Stomach smooth muscle (tissue), 2 donors: ENCODE data around the gene CDH23.

Source experiments
- H3K27ac ChIP-seq: one replicate; pipeline ENCODE4 v1.7.0; 2013; ENCODE audit warnings: mild to moderate bottlenecking, low read length, inconsistent platforms
- H3K27me3 ChIP-seq, 2 donors: one replicate each; pipeline ENCODE4 v1.7.0; 2013; ENCODE audit warnings: low read length in 2 of 2; ENCODE audit not compliant: insufficient read depth in 2 of 2, control insufficient read depth in 1 of 2
- H3K36me3 ChIP-seq, 2 donors: one replicate each; pipeline ENCODE4 v1.7.0; 2013; ENCODE audit warnings: low read length in 2 of 2; ENCODE audit not compliant: control insufficient read depth in 2 of 2, insufficient read depth in 2 of 2
- H3K4me1 ChIP-seq: one replicate; pipeline ENCODE4 v1.7.0; 2013; ENCODE audit warnings: low read length; ENCODE audit not compliant: control insufficient read depth, insufficient read depth
- H3K4me3 ChIP-seq, 2 donors: one replicate each; pipeline ENCODE4 v1.7.0; 2013; ENCODE audit warnings: low read length in 2 of 2
- H3K9ac ChIP-seq, 2 donors: one replicate each; pipeline ENCODE4 v1.7.0; 2013; ENCODE audit warnings: low read length in 2 of 2, mild to moderate bottlenecking in 1 of 2
- H3K9me3 ChIP-seq, 2 donors: one replicate each; pipeline ENCODE4 v1.7.0; 2013; ENCODE audit warnings: low read length in 2 of 2; ENCODE audit not compliant: control insufficient read depth in 2 of 2
- donor health status: healthy.
- donor health status: Pancreatic carcinoma.

CDH23 gene

DNA sequence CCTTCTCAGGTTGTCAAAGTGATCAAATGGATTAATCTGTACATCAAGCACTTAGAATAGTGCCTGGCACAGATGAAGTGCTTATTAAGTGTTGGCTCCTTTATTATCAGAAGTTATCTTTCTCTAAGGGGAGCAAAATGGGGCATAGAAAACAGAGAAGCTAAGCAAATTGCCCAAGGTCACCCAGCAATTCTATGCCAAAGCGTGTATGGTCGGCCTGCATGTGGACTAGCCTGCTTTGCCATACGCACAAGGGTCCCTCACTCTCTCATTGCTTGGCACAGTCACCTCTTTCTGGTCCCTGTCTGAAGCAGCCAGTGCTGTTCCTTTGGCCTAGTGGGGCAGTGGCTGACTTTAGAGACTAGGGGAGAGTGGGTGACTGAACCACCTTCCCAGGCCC is 45.3 kb downstream of the CDH23 start:
- Histone ChIP-seq H3K9me3 (no peaks in the 10 kb centered on the region), H3K9ac (no peak overlapping the region), H3K27me3 (no peaks in the 10 kb centered on the region), H3K4me3 (no peak overlapping the region), H3K36me3 (no peaks in the 10 kb centered on the region), H3K27ac (no peak overlapping the region), H3K4me1 (no peaks in the 10 kb centered on the region)

DNA sequence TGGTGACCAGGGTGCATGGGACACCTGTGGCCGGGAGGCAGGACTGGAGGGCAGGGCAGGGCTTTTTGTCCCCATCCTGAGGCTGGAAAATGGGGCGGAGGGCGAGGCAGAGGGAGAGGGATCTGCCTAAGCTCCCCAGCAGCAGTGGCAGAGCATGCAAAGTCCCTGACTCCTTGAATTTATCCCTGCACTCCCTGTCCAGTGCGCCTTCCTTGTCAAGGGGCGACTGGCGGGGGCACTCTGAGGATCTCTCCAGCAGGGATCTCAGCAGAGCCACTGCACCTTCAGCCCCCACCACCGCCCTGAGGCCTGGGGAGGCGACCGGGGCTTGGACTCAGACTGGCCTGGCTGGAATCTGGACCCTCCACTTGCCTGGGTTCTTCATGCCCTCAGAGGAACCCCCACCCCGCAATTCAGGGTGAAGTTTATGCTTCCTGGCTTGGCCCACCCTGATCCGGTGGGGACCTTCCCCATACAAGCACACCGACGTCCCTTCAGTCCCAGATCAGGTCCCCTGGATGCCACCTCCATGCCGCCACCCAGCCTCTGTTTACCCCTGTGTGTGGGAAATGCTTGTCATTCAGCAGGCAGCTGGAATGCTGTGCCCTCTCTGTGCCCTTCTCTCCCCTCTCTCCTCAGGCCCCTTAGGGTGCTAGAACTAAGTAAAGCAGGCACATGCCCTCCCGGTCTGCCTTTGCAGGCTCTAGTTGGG is 46.3 kb downstream of the CDH23 start:
- Histone ChIP-seq H3K9ac (no peak overlapping the region), H3K27ac (no peak overlapping the region), H3K4me1 (no peaks in the 10 kb centered on the region), H3K9me3 (no peaks in the 10 kb centered on the region), H3K4me3 (no peak overlapping the region), H3K27me3 (no peaks in the 10 kb centered on the region), H3K36me3 (no peaks in the 10 kb centered on the region)

DNA sequence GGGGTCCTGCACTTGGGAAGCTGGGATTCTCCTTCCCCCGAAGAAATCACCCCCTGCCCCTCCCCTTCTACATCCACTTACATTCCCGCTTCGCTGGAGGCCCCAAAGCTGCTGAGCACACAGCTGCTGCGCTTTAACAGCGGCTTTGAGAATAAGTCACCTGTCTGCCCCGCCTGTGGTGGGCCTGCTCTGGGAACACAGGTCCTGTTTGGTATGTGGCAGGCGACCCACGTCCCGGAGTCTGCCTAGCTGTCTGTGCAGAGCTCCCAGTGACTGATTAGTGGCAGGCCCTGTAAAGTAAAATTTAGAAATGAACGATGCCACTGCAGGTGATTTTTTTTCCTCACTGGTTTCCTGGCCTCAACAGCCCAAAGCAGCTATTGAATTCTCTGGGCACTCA is 47.0 kb downstream of the CDH23 start:
- Histone ChIP-seq H3K9ac (no peak overlapping the region), H3K4me3 (no peak overlapping the region), H3K36me3 (no peaks in the 10 kb centered on the region)

DNA sequence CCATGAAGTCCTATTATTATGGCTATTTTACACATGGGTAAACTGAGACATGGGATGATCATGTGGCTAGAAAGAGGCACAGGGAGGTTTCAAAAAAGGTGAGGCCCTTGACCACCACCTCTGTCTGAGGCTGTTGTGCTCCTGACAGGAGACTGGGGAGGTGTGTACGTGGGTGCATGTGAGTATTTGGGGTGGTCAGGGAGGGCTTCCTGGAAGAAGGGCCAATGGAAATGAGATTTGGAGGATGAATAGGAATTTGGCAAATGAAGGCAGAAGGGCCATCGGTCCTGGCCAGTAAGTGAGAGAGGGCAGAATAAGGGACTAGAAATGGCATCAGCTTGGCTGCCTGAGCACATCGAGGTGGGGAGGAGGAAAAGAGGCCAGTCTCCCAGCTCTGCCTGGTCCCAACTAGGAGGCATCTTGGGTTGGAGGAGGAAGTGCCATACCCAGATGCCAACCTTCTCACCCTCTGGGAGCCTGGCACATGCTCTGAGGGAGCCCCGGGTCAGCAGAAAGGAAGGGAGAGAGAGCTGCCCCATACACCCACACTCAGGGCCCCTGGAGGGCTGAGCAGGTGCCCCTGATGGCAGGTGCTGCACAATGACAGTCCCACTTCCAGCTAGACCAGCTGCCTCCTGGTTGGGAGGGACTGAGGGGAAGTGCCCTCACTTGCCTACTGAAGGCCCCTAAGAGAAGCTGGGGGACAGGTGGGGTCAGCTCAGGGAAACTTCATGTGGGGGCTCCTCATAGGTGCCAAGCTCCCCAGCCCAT is 47.7 kb downstream of the CDH23 start:
- no peak overlapping the region for H3K27ac ChIP-seq
- no peaks in the 10 kb centered on the region for H3K36me3 ChIP-seq

More for the DNA sequence above, 47.0 kb downstream of the CDH23 start:
- Histone ChIP-seq H3K27ac (no peak overlapping the region), H3K4me1 (no peaks in the 10 kb centered on the region), H3K9me3 (no peaks in the 10 kb centered on the region), H3K27me3 (no peaks in the 10 kb centered on the region)

DNA sequence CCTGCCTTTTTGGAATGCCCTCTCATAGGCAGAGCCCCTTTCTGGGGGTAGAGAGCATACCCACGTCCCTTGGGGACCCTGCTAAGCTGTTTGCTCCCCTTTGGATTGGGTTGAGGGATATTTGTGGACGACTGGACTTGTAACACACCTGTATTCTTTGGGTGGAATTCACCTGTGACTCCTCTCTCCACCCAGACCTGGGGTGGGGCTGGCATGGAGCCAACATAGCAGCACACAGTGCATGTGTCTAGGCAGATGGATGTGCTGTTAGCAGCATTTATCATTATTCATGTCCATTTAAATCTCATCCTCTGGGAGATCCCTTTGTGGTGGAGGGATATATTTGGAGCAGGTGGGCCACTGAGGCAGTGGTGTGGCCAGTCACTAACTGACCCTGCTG is 51.0 kb downstream of the CDH23 start:
- Histone ChIP-seq H3K27me3 (no peaks in the 10 kb centered on the region), H3K9me3 (no peaks in the 10 kb centered on the region), H3K9ac (no peak overlapping the region), H3K27ac (no peak overlapping the region), H3K36me3 (no peaks in the 10 kb centered on the region), H3K4me3 (no peak overlapping the region), H3K4me1 (no peaks in the 10 kb centered on the region)

More for the DNA sequence above, 47.7 kb downstream of the CDH23 start:
- no peak overlapping the region for H3K4me3 ChIP-seq
- H3K4me1 ChIP-seq = no peaks in the 10 kb centered on the region
- H3K9ac ChIP-seq = no peak overlapping the region
- H3K9me3 ChIP-seq = no peaks in the 10 kb centered on the region
- no peaks in the 10 kb centered on the region for H3K27me3 ChIP-seq

DNA sequence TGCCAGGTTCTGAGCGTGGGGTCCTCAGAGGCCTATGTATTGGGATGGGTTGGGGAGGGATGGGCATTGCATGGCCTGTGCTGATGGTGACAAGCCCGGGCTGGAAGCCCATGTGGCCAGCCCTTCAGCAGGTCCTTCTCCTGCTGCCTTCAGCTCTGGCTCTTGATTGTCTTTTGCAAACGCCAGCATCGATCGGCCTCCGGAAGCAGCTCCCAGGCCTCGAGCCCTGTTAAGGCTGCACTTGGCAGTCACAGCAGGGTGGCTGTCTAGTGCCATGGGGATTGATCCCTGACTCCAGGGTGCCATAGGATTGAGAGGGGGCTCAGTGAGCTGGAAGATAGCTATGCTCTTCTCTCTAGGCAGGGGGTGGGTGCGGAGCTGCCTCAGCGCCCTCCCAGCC is 51.4 kb downstream of the CDH23 start:
- H3K9ac ChIP-seq = no peak overlapping the region
- no peaks in the 10 kb centered on the region for H3K36me3 ChIP-seq

DNA sequence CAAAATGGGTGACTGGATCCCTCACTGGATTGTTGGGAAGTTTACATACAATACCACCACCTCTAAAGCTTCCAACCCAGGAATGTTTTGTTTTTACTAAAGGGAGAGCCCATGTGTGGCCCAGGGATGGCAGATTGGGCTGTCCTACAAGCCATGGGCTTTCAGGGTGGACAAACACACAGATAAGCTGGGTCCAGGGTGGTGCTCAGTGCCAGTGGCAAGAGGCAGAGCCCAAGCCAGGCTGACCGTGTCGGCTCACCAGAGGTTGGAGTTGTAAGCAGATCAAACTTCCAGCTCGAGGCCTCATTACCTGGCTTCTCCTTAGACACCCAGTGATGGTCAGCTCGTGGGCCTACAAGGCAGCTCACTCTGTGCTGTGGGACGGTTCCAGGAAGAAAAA is 52.3 kb downstream of the CDH23 start:
- no peaks in the 10 kb centered on the region for H3K9me3 ChIP-seq
- no peak overlapping the region for H3K9ac ChIP-seq
- no peak overlapping the region for H3K4me3 ChIP-seq
- no peaks in the 10 kb centered on the region for H3K36me3 ChIP-seq
- H3K27ac ChIP-seq = no peak overlapping the region
- no peaks in the 10 kb centered on the region for H3K4me1 ChIP-seq
- no peaks in the 10 kb centered on the region for H3K27me3 ChIP-seq

More for the DNA sequence above, 51.4 kb downstream of the CDH23 start:
- H3K27ac ChIP-seq = no peak overlapping the region
- no peaks in the 10 kb centered on the region for H3K27me3 ChIP-seq
- no peaks in the 10 kb centered on the region for H3K9me3 ChIP-seq
- H3K4me3 ChIP-seq = no peak overlapping the region
- no peaks in the 10 kb centered on the region for H3K4me1 ChIP-seq

DNA sequence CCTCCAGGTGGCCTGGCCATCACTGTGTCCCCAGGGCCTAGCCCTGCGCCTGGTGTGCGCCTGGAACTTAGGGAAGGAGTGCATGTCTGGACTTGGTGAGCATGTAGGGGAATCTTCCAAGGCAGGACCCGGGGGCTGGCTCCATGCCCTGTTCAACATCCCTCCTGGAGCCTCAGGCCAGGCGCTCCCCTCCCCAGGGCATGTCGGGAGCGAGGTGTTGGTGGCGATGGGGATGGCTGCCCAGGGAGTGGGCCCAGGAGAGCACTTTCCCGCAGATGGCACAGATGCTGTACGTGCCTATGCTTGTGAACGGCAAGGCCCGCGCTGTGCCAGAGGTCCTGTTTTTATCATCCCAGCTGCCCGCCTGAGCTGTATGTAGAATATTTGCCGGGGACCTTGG is 55.0 kb downstream of the CDH23 start:
- no peaks in the 10 kb centered on the region for H3K36me3 ChIP-seq
- peaks cover 0 to 2% of the 10 kb centered on the region in 2 donors for H3K27me3 ChIP-seq
- H3K27ac ChIP-seq = no peak overlapping the region
- H3K4me1 ChIP-seq = no peaks in the 10 kb centered on the region
- H3K9me3 ChIP-seq = no peaks in the 10 kb centered on the region
- no peak overlapping the region for H3K9ac ChIP-seq
- no peak overlapping the region for H3K4me3 ChIP-seq

DNA sequence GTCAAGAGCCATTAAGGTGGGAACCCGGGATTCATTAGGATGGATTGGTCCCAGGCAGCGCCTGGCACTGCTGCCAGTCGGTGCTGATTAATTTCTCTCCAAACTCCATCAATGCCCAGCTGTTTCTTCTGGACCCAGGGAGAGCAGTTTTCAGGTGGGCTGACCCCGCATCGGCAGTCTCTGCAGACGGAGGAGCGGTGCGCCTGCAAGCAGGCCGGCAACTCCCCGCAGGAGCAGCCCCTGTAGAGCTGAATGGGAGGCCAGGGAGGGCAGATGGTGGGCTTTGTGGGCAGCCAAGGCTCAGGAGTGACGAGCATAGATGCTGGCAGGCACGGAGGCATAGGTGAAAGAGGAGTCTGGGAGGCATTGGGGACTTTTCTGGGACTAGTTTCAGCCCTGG is 56.5 kb downstream of the CDH23 start:
- Histone ChIP-seq H3K36me3 (no peaks in the 10 kb centered on the region), H3K27me3 (peaks cover 0 to 3% of the 10 kb centered on the region in 2 donors), H3K4me1 (no peaks in the 10 kb centered on the region)

DNA sequence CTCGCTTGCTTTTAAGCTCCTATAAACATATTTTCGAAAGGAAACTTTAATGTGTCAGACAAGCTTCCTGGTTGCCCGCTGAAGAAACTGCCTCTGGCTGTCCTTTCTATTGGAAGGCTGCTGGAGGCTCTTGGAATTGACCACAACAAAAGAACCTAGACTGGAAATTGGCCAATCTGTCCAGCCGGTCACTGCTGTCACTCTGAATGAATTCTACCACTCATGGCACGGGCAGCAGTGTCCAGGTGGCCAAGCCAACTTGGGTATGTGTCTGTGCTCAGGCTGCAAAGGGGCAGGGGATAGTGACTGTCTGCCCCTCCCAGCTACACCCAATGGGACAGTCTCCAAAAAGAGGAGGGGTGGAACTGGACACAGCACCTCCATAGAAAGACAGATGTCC is 57.6 kb downstream of the CDH23 start:
- Histone ChIP-seq H3K27me3 (peaks cover 0 to 3% of the 10 kb centered on the region in 2 donors), H3K9me3 (no peaks in the 10 kb centered on the region), H3K4me1 (no peaks in the 10 kb centered on the region), H3K27ac (no peak overlapping the region), H3K4me3 (no peak overlapping the region), H3K9ac (no peak overlapping the region), H3K36me3 (no peaks in the 10 kb centered on the region)

More for the DNA sequence above, 56.5 kb downstream of the CDH23 start:
- Histone ChIP-seq H3K27ac (no peak overlapping the region), H3K9me3 (no peaks in the 10 kb centered on the region), H3K9ac (no peak overlapping the region), H3K4me3 (no peak overlapping the region)

DNA sequence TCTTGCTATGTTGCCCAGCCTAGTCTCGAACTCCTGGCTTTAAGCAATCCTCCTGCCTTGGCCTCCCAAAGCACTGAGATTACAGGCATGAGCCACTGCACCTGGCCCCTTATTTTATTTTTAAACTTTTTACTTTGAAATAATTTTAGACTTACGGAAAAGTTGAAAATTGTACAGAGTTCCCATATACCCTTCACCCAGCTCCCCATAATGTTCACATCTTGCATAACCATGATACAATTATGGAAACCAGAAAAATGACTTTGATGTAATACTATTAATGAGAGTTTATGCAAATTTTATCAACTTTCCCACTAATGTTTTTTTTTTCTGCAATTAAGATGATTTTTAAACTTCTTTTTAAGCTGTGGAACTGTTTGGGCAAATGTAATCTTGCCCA is 58.3 kb downstream of the CDH23 start:
- no peaks in the 10 kb centered on the region for H3K4me1 ChIP-seq
- no peak overlapping the region for H3K27ac ChIP-seq
- H3K27me3 ChIP-seq = peaks cover 0 to 3% of the 10 kb centered on the region in 2 donors
- H3K9ac ChIP-seq = no peak overlapping the region
- H3K4me3 ChIP-seq = no peak overlapping the region
- H3K36me3 ChIP-seq = no peaks in the 10 kb centered on the region
- H3K9me3 ChIP-seq = no peaks in the 10 kb centered on the region
